GM19238 (cell line): ENCODE data around the gene EGFLAM.

Source experiments
- DNase-seq: peaks from one replicate; pipeline ENCODE4 v3.0.0; 2011; ENCODE audit warnings: low spot score; ENCODE audit not compliant: insufficient read length

EGFLAM gene

DNA sequence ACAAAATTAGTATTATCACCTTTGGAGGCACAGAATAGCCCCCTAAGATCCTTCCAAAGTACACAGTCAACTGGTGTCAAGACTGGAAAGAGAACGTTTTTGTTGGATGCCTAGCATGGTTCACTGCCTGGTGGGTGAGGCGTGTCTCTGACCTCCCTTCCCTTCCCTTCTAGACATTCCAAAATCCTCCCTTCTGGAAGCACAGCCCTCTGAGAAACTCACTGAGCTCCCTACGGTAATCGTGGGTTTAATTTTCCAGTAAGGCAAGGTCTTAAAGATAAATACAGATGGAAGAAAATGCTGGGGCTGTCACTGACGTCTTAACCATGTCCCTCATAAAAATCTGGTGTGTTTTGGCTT is 159.3 kb downstream of the EGFLAM start:
- no peak for DNase-seq

DNA sequence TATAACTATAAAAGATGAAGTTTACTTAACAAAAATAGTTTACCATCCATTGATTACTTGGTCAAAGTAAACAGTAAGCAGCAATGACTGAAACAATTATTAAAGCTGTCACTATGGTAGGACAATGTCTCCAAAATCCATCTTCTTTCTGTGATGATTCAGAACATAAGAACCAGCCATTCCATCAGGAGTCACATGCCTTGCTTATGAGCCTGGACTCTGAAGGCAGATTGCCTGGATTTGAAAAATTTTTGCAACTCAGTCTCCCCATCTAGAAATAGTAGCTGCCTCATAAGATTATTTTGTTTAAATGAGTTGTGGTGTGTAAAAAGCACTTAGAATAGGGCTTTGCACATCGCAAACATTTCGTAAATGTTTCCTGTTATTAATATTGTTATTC is 161.9 kb downstream of the EGFLAM start:
- no peak for DNase-seq

DNA sequence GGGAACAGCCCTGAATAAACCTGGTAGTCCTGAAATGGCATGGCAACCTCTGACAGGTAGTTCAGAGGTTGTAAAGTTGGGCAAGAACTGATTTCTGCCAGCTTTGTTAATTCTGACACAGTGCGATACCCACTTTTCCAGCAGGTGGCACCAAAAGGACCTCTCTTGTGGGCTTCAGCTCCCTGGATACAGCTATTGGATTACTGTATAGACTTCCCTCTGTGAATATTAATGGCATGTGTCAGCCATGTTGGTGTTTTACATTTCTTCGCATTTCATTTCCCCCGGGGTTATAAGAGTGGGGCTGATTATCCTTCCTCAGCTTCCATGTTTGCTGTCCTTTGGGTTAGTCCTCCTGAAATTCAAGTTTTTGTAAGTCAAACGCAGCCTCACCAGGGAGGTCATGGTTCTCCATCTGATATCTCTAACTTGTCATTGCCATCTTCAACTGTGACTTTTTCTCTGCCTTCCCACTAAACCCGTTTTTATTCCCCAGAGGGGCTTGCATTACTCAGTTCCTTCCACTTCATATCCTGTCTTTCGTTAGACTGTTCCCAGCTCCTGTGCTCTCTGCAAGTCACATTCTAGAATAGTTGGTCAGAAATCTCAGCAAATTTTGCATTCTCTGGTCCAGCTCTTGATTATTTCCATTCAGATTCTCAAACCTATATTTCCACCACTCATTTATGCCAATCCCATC is 162.5 kb downstream of the EGFLAM start:
- DNase-seq = peak; percentile 16

DNA sequence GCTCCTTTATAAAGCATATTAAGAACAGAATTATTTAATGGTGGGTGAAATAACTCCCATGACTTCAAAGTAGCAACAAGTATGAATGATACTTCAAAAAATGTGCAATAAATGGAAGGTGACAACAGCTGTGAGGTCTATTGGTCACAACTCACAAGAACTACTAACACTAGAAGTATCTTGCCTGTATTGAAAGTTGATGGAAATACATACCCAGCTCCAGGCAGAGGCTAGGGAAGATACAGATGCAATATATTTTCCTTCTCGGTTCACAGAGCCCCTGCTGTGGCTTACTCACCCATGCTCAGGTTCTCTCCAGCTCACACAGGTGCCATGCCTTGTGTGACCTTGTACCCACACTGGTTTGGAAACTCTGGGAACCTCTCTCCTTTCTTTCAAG is 164.3 kb downstream of the EGFLAM start:
- DNase-seq = no peak

GRCh38 chr5:38423276-38424147 is 165.2 kb downstream of the EGFLAM start:
- DNase-seq = no peak

- DNase-seq = no peak
These were observed 166.0 kb downstream of the EGFLAM start for GRCh38 chr5:38424148-38425060.

DNA sequence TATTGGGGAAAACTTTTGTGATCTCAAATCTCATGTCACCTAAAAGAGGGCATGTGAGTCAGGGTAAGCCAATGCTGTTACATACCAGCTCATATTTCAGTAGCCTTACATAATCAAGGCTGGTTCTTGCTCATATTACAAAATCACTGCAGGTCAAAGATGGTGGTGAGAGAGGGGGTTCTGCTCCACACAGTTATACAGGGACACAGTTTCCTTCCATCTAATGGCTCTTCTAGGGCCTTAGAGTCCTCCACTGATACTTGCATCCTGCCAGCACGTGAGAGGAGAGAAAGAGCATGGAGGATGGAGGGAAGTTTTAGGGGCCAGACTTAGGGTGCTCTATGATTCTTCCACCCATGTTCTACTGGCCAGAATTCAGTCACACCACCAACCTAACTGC is 168.1 kb downstream of the EGFLAM start:
- no peak for DNase-seq

GRCh38 chr5:38426986-38427950 is 168.9 kb downstream of the EGFLAM start:
- DNase-seq = no peak

DNA sequence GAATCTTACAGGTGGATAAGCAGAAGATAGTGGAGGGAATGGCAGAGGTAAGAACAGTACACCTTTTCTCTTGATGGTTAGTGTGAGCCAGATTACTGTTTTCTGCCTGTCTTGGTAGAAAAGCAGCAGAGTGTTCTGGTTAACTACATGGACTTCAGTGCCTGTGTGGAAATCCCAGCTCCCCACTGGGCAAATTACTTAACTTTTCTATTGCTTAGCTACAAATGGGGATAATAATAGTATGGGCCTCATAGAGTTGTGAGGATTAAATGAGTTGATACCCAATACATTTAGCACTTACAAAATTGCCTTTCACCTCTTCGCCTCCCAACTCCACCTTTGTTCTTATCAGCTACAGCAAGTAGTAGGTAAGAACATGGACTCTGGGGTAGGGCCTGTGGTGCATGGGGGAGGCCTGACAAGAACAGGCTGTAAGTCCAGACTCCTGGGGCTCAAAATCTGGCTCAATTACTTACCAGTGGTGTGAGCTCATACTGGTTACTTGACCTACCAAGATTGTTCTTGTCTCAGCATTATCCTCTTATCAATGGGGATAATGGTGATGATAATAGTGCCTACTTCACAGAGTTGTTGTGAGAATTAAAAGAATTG is 173.0 kb downstream of the EGFLAM start:
- DNase-seq = no peak

DNA sequence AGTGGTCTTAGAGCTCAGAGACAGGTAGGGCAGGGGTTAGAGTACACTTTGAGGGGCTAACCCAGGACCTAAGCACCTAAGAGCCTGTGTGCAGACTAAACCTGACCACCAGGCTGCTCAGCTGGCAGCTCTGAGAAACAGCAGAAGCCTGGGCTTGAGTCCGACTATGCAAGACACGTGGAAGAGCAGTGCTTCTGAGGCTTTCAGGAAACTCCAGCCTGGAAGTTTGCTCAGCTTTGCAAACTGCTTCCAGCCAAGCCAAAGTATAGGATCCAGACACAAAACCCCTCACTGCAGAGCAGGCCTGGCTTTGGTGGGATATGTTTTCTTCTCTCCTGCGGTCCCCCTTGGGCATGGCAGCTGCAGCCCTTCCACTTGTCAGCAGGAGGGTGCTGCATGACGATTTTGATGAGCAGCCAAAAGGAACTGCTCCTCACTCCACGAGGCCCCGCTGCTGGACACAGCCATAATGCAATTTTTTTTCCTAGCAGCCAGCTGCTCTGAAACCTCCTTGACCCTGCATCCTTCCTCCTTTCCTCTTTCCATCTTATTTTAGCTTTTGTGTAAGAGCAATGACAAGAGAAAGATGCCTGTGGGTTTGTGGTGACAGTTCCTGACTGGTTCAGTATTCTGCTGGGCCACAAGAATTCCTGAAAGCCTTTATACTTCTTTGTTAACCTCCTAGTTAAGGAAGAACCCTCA is 175.0 kb downstream of the EGFLAM start:
- no peak for DNase-seq

GRCh38 chr5:38434966-38435705 is 176.8 kb downstream of the EGFLAM start:
- DNase-seq = no peak

DNA sequence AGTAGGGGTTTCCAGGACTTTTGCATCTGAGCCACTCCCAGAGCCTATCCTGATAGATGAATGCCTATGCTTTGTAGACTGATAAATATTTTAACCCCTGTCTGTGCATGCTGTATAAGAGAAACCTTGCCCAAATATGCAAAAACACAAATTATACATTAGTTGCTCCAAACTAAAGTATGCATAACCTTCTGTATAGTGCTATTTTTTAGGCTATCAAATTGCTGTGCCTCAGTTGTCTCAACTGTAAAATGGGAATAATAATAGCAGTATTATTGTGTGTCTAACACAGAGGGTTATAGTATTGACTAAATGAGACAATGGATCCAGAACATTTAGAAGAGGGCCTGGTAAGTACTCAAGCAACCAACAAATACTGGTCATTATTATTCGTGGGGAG is 180.4 kb downstream of the EGFLAM start:
- no peak for DNase-seq

DNA sequence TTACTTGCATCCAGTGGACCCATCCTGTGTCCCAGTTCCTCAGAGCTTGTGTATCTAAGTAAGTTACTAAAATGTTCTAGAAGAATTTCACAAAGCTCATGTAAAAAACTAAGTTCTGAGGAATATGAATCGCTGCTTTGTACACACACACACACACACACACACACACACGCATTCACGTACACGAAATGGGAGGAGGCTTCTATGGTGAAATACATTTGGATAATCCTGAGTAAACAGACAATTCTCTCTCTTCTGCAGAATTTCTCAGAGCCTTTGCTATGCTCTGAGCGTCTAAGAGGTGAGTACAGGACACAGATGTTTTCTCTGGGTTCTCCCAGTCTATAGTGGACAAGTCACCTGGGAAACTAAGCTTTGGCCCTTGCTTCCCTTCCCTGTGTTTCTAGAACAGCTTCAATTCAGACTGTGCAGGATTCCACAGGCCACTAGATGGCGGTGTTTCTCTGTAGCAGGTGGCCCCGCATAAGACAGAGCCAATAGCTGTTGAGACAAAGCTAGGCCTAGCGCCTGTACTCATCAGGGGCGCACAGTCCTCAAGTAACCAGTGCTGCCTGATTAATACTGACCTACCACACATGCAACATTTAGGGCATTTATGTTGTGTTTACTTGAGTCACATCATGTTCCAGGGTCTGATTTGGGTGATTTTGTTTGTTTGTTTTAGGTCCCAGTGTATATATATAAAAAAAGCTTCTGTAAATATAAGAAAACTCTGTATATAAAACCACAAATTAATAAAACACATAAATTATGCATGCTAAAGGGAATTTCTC is 183.3 kb downstream of the EGFLAM start:
- peak; percentile 68 for DNase-seq

GRCh38 chr5:38442247-38442573 is 183.9 kb downstream of the EGFLAM start:
- DNase-seq = no peak

- DNase-seq = no peak
These were observed 185.0 kb downstream of the EGFLAM start for GRCh38 chr5:38443390-38443789.

GRCh38 chr5:38445374-38446028 is 187.1 kb downstream of the EGFLAM start:
- no peak for DNase-seq

GRCh38 chr5:38446029-38446522 is 187.7 kb downstream of the EGFLAM start:
- no peak for DNase-seq

- no peak for DNase-seq
These were observed 188.7 kb downstream of the EGFLAM start for GRCh38 chr5:38447056-38447455.
